Right lung (tissue), 5 donors: Measurements from ENCODE around the gene ELAVL1. TPM values are rescaled to one million over a fixed set of nuclear protein-coding genes. Genes with fewer than 3 reads are reported as not detected.
A peak's percentile ranks its signal among the peaks of the same experiment; 100 is the strongest.
"Not testable (repeated sequence)": the region's sequence is repeated elsewhere in the genome, so short reads cannot be mapped to it uniquely, and the experiment has no call there.

Experiments used
- DNase-seq, 2 donors: peaks; one replicate each; pipeline ENCODE4 v3.0.0-alpha.2; 2013
- polyA plus RNA-seq, 5 donors: library from polyadenylated mRNA; unstranded; fragments of 120-200 nt; gene quantifications; one replicate each; pipeline versions ENCODE4 v1.2.1 to v1.2.3, GENCODE V29; 2013; ENCODE audit warnings: inconsistent platforms in 1 of 5, low replicate concordance in 1 of 5; ENCODE audit not compliant: insufficient read length in 5 of 5, insufficient read depth in 1 of 5

The ELAVL1 gene
- polyA plus RNA-seq, 5 donors = 61.2 to 70.9 (median 66.1) TPM

DNA sequence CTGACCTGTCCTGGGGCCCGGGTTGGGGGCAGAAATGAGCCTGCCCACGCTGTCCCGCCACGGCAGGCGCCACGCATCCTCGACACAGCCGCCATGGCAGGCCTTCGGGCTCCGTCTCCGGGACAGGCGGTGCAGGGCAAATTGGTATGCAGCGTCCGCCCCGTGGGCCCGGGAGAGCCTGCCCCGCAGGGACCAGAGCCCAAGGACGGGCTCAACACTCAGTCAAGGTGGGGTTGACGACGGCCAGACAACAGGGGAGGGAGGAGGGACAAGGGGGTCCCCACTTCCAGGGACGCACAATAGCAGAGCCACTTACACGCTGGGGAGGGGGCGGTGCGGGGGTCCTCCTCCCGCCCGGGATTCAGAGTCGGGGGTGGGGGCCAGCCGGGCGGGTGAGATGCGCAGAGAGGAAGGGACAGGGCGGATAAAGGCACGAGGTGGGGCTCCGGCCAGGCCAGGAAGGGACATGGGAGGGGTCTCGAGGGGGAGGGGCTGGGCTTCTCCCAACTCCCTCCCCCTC is 80.7 kb downstream of the ELAVL1 start:
- no peak for DNase-seq

DNA sequence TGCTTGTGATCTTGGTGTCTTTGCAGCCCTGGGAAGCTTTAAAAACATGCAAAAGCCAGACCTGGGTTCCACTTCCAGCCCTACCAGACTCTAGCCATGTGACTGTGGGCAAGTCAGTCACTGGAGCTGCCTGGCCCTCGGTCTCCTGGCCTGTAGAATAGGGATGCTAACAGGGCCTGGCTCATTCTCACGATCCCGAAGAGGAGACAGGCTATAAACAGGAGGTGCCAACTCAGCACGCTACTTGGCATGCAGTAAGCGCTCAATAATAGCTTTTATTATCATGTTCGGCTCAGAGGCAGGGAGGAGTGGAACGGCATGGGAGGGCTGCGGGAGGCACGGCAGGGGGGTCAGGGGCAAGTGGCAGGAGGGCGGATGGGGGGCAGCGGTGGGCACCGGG is 81.2 kb downstream of the ELAVL1 start:
- no peak for DNase-seq

DNA sequence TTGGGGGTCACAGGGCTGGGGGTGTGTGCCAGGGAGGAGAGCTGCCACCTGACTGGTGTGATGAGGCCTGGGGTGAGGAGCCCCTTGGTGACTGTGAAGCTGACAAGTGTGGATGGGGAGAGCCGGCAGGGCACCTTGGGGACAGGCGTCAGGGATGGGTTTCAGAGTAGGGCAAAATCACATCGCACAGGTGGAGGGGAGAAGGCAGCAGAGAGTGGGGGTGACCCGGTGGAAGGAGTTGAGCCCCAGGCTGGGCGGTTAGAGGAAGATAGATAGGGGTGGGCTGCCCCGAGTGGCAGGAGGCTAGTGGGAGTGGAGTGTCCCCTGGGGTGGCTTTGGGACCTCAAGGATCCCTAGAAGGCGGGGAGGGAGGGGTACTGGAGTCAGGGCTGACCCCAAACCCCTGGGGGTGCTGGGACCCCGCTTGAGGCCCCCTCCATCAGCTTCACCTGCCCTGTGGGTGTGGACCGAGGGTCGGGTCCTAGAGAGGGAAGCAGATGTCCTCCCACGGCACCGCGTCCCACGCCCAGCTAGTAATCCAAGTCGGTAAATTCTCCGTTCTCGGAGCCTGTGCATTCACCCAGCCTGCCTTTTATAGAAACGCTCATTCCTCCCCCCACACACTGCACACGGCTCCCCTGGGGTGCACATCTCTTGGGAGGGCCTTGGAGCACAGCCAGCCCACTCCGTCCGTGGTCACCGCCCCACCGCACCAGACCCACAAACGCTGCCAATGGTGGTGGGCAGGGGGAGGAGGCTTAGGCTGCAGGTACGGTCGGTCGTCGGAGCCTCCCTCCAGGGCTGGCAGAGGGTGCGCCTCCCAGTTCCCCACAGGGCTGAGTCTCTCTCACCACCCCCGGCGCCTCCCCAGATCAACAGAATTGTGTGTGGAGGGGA is 81.9 kb downstream of the ELAVL1 start:
- no peak for DNase-seq

DNA sequence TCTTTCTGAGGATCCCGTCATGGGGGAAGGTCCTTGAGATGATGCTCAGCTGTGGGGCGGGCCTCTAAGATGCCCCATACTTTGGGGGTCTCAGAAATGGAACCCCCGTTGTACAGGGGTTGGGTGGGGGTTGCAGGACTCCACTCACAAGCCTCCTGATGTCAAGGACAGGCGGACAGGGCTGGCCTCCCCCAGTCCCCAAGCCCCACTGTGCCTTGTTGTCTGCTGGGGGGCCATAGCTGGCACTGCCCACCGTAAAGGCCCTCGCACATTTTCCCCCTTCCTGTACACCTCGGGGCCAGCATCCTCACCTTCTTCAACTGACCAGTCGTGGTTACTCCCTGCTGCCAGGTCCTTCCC is 82.6 kb downstream of the ELAVL1 start:
- no peak for DNase-seq

GRCh38 chr19:7921967-7922835 is 83.2 kb downstream of the ELAVL1 start:
- DNase-seq = no peak

- no peak for DNase-seq
These were observed 84.0 kb downstream of the ELAVL1 start for GRCh38 chr19:7921302-7921966.

GRCh38 chr19:7920519-7921301 is 84.7 kb downstream of the ELAVL1 start:
- peak; percentile 93 to 94 for DNase-seq

DNA sequence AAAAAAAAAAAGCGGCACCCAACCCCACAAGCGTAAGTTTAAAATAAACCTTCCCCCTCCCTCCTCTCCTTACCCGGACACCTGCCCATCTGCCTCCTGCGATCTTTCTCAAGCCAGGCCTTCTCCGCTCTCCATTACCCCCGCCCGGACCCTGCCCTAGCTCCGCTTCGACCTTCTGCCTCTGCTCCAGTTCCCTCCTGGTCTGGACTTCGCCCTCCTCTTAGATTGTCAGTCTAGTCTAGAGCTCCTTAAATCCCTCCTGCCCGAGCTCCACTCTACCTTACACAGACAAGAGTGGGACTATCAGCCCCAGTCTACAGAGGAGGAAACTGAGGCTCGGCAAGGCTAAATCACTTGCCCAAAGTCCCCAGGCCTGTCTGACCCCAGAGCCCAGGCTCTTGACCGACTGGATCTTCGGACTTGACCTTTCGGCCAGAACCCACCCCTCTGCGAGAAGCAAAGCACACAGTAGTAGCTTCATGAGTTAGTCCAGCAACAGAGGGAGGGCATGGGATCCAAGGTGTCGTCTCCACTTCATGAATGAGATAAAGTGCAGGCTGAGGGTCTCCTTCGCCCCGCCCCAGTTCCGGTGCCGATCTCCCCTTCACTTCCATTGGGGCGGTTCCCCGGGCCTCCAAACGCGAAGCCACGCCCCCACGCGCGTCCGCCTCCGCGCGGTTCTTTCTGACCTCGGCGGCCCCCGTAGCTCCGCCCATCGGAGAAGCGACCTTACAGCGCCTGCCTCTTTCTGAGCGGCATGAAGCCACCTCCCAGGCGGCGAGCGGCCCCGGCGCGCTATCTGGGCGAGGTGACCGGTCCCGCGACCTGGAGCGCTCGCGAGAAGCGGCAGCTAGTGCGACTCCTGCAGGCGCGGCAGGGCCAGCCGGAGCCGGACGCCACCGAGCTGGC is 85.6 kb downstream of the ELAVL1 start, which contains the start of gene SNAPC2:
Gene SNAPC2 (plus strand): TSS at position 729 of the 909 bp plus-strand sequence. CDS start 29 bp downstream, at position 758.
- DNase-seq = peak; percentile 95 to 96

GRCh38 chr19:7918615-7919421 is 86.6 kb downstream of the ELAVL1 start:
- no peak for DNase-seq

DNA sequence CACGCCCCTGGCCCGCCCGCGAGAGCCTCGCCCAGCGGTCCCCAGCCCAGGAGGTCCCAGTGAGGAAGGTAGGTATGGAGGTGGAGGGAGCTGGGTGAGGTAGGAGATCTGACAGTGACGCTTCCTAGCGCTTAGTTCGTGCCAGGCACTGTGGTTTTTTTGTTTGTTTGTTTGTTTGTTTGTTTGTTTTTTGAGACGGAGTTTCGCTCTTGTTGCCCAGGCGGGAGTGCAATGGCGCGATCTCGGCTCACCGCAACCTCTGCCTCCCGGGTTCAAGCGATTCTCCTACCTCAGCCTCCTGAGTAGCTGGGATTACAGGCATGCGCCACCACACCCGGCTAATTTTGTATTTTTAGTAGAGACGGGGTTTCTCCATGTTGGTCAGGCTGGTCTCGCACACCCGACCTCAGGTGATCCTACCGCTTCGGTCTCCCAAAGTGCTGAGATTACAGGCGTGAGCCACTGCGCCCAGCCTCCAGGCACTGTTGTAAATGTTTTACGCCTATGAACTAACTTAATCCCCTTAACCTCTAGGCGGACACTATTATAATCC is 87.3 kb downstream of the ELAVL1 start:
- not testable (repeated sequence) for DNase-seq

DNA sequence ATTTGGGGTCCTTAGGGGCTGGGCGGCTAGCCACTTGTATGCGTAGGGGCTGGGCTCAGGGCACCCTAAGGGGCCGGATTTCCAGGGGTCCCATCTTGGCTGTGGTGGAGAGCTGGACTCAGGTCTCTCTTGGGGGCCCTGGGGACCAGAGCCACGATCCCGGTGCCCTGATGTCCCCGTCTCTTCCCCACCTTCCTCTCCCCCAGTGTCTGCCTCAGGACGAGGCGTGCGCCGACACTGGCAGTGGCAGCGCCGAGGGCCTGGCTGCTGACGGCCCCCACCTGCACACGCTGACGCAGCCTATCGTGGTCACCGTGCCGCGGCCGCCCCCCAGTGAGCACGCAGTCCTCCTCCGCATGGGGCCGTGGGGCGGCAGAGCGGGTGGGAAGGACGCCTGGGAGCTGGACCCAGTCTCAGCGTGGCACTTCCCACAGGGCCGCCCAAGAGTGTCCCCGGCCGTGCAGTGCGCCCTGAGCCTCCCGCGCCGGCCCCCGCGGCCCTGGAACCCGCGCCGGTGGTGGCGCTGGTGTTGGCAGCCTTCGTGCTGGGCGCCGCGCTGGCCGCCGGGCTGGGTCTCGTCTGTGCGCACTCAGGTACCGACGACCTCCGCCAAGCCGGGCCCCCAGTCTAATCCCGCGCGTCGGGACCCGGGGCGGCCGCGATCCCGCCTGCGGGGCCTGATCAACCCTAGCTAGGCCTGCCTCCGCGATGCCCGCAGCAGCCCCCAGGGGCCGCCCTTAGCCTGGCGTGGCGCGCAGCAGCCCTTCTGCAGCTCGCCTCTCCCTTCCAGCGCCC is 88.0 kb downstream of the ELAVL1 start:
- no peak for DNase-seq

DNA sequence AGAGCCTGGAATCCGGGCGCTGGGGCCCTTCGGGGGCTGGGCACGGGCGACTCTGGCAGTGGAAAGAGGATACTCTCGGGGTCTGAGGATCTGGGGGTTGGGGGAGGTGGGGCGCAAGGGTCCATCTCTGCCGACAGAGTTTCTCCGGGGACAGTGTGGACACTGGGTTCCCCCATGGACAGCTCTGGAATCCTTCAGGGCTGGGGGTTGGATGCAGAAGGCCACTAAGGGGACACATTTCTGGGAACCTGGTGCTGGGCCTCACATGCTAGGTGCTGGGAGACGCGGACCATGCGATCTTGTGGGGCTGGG is 88.5 kb downstream of the ELAVL1 start:
- no peak for DNase-seq

- DNase-seq = no peak
These were observed 89.1 kb downstream of the ELAVL1 start for GRCh38 chr19:7916103-7916954.

- no peak for DNase-seq
These were observed 90.0 kb downstream of the ELAVL1 start for GRCh38 chr19:7915250-7916102.

DNA sequence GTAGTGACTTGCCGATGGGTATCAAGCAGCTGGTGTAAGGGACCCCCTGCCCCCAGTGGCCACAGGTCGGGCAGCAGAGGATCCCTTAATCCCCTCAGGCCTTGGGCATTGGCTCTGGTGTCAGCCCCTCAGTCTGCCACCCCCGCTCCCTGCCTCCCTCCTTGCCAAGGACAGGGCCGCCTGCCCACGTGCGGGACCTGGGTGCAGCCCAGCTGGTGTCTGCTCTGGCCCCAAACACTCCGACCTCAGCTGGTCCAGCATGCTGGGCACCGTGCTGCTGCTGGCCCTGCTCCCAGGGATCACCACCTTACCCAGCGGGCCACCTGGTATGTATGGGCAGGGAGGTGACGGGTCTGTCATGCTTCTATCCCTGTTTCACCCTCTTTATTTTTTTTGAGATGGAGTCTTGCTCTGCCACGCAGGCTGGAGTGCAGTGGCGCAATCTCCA is 90.8 kb downstream of the ELAVL1 start, which contains the start of gene TGFBR3L:
Gene TGFBR3L (plus strand): TSS at position 233 of the 448 bp plus-strand sequence.
- no peak for DNase-seq

GRCh38 chr19:7914099-7914498 is 91.3 kb downstream of the ELAVL1 start:
- DNase-seq = no peak
